ENCODE data around the gene CDON. TPM values are rescaled to one million over a fixed set of nuclear protein-coding genes. Genes with fewer than 3 reads are reported as not detected.

Gene CDON
- total and polyA plus RNA-seq, 2 of the 13 experiments (the other 11 are each of a cell fraction or from before 2014, with no cell fraction given), result 9.6 to 12.8 TPM

DNA sequence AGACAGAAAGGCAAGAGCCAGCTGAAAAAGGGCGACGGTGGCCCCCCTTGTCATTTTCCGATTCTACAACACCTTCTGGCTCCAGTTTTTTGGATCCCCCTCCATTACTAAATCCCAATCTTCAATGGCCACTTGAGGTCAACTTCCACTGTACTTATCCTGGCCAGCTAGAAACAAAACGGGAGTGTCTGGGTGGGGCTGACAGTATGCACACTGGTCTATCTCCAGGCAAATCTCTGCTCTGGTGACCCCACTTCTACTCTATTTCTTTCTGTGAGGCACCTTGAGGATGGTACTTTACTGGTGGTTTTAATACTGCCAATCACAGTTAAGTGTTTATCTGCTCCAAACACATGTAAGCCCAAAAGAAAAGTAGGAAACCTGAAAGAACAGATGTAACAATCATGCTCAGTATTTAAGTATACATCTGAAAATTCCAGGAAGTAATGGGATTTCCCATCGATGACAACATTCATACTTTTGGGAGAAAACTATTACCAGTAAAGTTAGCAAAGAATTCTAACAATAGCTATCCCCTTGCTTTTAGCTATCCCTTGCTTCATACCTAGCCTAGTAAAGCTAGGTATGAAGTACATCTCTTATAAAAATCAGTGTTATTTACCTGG lies 16.0 kb downstream of the CDON start (continued):
- TF ChIP-seq, protein P1, sequence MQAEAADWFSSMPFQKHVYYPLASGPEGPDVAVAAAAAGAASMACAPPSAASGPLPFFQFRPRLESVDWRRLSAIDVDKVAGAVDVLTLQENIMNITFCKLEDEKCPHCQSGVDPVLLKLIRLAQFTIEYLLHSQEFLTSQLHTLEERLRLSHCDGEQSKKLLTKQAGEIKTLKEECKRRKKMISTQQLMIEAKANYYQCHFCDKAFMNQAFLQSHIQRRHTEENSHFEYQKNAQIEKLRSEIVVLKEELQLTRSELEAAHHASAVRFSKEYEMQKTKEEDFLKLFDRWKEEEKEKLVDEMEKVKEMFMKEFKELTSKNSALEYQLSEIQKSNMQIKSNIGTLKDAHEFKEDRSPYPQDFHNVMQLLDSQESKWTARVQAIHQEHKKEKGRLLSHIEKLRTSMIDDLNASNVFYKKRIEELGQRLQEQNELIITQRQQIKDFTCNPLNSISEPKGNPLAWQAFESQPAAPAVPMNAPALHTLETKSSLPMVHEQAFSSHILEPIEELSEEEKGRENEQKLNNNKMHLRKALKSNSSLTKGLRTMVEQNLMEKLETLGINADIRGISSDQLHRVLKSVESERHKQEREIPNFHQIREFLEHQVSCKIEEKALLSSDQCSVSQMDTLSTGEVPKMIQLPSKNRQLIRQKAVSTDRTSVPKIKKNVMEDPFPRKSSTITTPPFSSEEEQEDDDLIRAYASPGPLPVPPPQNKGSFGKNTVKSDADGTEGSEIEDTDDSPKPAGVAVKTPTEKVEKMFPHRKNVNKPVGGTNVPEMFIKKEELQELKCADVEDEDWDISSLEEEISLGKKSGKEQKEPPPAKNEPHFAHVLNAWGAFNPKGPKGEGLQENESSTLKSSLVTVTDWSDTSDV (CRISPR knock-in tag; IDR thresholded peaks at IDR 0.05), result no peak
- TF ChIP-seq ZMYM4 (CRISPR knock-in tag; IDR thresholded peaks at IDR 0.05) (no peak), IKZF4 (CRISPR knock-in tag; IDR thresholded peaks at IDR 0.05; ENCODE audit: borderline replicate concordance, low read depth, not compliant biosample characterization) (no peak), ZBTB33 (CRISPR knock-in tag; IDR thresholded peaks at IDR 0.05) (no peak), NPAS2 (CRISPR knock-in tag; IDR thresholded peaks at IDR 0.05; ENCODE audit: borderline replicate concordance) (no peak), ZNF430 (CRISPR knock-in tag; IDR thresholded peaks at IDR 0.05) (no peak), ERF (CRISPR knock-in tag; IDR thresholded peaks at IDR 0.05) (no peak), HIVEP1 (CRISPR knock-in tag; IDR thresholded peaks at IDR 0.05) (no peak), FOXJ3 (CRISPR knock-in tag; IDR thresholded peaks at IDR 0.05; ENCODE audit: borderline replicate concordance) (no peak), RARG (CRISPR knock-in tag; IDR thresholded peaks at IDR 0.05; ENCODE audit: low read depth) (no peak), ZSCAN29 (CRISPR knock-in tag; conservative IDR thresholded peaks at IDR 0.05) (no peak)
- TF ChIP-seq, protein P2, sequence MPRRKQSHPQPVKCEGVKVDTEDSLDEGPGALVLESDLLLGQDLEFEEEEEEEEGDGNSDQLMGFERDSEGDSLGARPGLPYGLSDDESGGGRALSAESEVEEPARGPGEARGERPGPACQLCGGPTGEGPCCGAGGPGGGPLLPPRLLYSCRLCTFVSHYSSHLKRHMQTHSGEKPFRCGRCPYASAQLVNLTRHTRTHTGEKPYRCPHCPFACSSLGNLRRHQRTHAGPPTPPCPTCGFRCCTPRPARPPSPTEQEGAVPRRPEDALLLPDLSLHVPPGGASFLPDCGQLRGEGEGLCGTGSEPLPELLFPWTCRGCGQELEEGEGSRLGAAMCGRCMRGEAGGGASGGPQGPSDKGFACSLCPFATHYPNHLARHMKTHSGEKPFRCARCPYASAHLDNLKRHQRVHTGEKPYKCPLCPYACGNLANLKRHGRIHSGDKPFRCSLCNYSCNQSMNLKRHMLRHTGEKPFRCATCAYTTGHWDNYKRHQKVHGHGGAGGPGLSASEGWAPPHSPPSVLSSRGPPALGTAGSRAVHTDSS (CRISPR knock-in tag; conservative IDR thresholded peaks at IDR 0.05), result no peak
- TF ChIP-seq, protein P3, sequence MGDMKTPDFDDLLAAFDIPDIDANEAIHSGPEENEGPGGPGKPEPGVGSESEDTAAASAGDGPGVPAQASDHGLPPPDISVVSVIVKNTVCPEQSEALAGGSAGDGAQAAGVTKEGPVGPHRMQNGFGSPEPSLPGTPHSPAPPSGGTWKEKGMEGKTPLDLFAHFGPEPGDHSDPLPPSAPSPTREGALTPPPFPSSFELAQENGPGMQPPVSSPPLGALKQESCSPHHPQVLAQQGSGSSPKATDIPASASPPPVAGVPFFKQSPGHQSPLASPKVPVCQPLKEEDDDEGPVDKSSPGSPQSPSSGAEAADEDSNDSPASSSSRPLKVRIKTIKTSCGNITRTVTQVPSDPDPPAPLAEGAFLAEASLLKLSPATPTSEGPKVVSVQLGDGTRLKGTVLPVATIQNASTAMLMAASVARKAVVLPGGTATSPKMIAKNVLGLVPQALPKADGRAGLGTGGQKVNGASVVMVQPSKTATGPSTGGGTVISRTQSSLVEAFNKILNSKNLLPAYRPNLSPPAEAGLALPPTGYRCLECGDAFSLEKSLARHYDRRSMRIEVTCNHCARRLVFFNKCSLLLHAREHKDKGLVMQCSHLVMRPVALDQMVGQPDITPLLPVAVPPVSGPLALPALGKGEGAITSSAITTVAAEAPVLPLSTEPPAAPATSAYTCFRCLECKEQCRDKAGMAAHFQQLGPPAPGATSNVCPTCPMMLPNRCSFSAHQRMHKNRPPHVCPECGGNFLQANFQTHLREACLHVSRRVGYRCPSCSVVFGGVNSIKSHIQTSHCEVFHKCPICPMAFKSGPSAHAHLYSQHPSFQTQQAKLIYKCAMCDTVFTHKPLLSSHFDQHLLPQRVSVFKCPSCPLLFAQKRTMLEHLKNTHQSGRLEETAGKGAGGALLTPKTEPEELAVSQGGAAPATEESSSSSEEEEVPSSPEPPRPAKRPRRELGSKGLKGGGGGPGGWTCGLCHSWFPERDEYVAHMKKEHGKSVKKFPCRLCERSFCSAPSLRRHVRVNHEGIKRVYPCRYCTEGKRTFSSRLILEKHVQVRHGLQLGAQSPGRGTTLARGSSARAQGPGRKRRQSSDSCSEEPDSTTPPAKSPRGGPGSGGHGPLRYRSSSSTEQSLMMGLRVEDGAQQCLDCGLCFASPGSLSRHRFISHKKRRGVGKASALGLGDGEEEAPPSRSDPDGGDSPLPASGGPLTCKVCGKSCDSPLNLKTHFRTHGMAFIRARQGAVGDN (CRISPR knock-in tag; IDR thresholded peaks at IDR 0.05), result no peak

Measured in HepG2 (cell line).